Erythroblast (primary cell): ENCODE data around the gene C1QB.
A peak's percentile ranks its signal among the peaks of the same experiment; 100 is the strongest.
"Not testable (repeated sequence)": the region's sequence is repeated elsewhere in the genome, so short reads cannot be mapped to it uniquely, and the experiment has no call there.

ENCODE experiments used
- DNase-seq, 2 experiments: peaks; one replicate each; lab custom pipeline; 2025; lab: John Stamatoyannopoulos, UW
- GATA1 ChIP-seq: IDR thresholded peaks from 2 replicates; pipeline ENCODE4 v1.6.1; 2011; ENCODE audit warnings: low read depth, mild to moderate bottlenecking, control low read depth, low read length, moderate library complexity
- POLR2A ChIP-seq: IDR thresholded peaks from 2 replicates; pipeline ENCODE4 v1.6.1; 2011; ENCODE audit warnings: mild to moderate bottlenecking, low read length

Gene C1QB

DNA sequence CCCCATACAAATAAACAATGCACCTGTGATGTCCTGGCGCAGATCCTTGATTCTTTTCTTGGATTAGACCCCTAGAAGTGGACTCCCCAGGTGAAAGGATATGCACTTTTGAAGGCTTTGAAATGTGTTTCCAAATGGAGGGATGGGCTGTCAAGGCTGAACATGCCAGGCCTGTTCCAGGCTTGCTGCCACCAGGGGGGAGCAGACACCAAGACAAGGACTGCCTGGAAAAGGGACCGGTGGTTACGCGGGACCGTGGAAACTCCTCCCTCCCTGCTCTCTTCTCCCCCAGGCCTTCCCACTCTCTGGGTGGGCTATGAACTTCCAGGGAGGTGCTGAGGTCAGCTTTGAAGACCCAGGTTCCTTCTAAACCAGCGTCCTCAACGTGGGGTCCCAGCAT is 12.7 kb downstream of the C1QB start:
- no peak for TF ChIP-seq POLR2A
- TF ChIP-seq GATA1 = no peak
- peak in 1 of 2 experiments; percentile 16 for DNase-seq

DNA sequence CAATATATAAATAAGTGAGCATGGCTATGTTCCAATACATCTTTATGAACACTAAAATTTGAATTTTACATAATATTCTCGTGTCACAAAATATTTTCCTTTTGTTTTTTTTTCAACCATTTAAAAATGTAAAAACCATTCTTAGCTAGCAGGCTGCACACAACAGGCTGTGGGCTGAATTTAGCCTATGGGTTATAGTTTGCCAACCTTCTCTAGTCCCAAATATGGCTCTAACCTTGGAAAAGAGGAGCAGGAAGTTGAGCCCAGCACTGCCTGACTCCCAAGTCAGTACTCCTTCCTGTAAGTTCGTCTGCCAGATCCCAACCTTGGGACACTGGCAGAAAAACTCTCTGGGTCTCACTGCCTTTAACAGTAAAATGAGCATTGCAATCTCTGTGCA is 13.4 kb downstream of the C1QB start:
- TF ChIP-seq POLR2A (no peak), GATA1 (no peak)
- DNase-seq = no peak

DNA sequence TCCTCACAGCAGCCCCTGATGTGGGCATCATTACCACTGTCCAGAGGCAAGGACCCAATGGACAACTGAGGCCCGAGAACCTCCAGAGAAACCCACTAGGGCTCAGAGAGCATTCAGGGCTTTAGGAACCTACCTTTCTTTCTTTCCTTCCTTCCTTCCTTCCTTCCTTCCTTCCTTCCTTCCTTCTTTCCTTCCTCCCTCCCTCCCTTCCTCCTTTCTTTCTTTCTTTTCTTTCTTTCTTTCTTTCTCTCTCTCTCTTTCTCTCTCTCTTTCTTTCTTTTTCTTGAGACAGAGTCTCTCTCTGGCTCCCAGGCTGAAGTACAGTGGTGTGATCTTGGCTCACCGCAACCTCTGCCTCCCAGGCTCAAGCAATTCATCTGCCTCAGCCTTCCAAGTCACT is 15.8 kb downstream of the C1QB start:
- not testable (repeated sequence) for DNase-seq

DNA sequence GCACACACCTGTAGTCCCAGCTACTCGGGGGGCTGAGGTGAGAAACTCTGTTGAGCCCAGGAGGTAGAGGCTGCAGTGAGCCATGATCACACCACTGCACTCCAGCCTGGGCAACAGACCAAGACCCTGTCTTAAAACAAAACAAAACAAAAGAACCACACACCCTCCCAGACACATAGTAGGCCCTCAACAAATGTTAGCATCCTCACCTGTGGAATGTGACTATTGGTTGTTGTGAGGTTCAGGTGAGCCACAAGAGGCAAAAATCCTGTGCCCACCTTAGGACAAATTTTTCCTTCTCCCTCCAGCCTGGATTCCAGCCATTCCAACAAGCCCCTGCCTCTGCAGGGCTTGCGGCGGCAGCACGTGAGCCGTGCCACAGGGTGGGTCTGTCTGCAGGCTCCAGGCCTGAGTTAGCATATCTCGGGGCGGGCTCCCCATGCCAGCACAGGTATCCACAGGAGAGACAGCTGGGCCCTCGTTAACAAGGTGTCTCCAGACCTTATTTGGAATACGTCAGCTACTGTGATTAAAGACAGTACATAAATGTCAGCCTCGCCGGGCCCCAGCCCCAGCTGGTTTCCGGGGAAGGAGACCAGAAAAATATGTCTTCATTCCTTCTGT is 17.4 kb downstream of the C1QB start:
- TF ChIP-seq GATA1 = no peak

DNA sequence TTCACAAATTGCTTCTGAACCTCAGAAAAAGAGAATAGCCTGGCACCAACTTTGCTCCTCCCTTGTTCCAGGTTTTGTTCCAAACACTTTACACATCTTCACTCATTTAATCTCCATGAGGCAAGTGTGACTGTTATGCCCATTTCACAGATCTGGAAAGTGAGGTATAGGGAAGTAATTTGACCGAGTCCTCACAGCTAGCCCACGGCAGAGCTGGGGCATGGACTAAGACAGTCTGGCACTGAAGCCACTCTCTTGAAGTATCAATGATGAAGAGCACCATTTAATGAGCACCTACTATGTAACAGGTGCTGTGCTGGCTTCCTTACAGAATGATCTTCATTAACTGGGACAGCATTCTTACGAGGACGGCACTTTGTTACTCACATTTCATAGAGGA is 19.0 kb downstream of the C1QB start:
- DNase-seq = no peak
- TF ChIP-seq GATA1 = no peak
- TF ChIP-seq POLR2A = no peak

More for the DNA sequence above, 17.4 kb downstream of the C1QB start:
- DNase-seq = no peak

DNA sequence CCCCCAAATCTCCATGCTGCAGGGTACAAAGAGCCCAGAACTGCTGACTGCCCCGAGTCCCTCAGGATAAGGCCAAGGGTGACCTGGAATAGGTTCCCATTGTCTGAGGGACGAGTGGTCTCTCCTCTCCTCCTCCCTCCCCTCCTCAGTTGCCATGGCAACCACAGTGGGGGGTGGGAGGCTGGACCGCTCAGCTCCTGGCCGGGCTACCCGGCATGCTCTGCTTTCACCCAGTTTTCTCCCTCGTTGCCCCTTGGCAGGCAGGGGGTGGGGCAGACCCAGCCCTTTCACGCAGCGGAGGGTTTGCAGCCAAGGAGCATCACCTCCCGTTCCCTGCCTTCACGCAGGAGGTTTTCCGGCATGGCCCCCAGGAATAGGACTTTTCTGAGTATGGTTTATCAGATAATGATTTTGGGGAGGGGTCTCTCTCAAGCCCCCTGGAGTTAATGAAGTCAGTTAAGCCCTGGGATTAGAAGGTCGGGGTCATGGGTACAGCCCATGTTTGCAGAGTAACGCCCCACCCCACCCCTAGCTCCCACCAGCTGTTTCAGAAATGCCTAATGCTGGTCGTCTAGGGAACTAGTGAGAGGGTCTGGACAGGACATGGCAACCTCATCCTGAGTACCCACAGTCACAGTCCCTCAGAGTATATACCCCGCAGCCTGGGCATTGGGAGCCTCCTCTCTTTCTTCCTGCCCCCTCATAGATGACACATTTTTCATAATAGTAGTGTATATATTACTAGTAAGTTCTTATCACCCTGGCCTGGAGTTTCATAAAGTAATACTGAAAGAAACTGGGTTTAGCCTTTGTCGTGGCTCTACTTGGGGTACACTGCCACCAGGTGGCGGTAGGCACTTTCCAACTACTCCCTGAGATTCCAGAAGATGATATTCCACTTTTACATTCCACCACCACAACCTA is 20.7 kb downstream of the C1QB start:
- no peak for TF ChIP-seq GATA1
- TF ChIP-seq POLR2A = no peak
- DNase-seq = peak; percentile 27 to 58

DNA sequence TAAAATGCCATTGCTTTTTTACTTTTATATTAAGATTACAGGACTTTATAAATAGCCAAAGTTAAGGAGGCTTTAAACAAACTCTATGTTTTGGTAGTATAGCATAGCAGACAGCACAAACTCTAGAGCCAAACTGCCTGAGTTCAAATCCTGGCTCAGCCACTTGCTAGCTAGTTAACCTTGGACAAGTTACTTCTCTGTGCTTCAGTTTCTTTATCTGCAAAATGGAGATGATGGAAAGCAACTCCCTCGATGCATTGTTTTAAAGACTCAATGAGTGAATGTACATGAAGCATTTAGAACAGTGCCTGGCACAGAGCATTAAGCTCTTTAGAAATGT is 21.3 kb downstream of the C1QB start:
- TF ChIP-seq GATA1 = no peak
- TF ChIP-seq POLR2A = no peak
- no peak for DNase-seq

DNA sequence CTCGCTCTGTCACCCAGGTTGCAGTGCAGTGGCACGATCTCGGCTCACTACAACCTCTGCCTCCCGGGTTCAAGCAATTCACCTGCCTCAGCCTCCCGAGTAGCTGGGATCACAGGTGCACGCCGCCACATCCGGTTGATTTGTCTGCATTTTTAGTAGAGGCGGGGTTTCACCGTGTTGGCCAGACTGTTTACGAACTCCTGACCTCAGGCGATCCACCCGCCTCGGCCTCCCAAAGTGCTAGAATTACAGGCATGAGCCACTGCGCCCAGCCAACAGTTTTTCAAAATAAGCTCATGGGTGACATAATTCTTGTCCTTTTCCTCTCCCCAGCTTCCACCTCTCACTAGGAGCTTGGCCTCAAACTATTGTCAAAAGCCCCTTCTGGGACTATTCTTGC is 23.1 kb downstream of the C1QB start:
- DNase-seq = not testable (repeated sequence)

DNA sequence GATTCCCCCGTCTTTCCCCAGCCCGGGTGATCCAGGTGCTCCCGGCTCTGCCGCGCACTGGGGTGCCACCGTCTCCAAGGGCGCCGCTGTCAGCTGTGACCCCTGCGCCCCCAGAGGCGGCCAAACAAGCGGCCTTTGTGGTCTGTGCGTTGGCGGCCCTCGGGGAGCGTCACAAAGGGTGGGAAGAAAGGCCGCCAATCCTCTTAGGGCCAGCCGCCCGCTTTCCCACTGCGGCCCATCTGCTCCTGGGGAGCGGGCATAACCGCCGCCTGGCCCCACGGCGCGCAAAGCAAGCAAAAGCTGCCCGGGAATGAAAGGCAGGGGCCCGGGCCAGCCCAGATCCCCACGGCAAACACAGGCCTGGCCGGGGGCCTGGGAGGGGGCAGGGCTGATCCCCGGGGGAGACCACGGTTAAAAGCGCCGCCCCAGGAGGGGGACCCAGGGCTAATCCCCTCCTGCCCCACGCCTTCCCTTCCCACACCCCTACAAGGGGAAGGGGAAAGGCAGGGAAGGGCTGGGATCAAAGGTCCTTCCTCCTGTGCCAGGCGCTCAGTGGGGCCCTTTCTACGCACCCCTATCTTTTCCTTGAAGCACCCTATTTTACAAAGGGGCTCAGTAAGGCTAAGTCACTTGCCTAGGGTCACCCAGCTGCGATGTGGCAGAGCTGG is 24.0 kb downstream of the C1QB start:
- DNase-seq = no peak
- TF ChIP-seq POLR2A (no peak), GATA1 (no peak)

DNA sequence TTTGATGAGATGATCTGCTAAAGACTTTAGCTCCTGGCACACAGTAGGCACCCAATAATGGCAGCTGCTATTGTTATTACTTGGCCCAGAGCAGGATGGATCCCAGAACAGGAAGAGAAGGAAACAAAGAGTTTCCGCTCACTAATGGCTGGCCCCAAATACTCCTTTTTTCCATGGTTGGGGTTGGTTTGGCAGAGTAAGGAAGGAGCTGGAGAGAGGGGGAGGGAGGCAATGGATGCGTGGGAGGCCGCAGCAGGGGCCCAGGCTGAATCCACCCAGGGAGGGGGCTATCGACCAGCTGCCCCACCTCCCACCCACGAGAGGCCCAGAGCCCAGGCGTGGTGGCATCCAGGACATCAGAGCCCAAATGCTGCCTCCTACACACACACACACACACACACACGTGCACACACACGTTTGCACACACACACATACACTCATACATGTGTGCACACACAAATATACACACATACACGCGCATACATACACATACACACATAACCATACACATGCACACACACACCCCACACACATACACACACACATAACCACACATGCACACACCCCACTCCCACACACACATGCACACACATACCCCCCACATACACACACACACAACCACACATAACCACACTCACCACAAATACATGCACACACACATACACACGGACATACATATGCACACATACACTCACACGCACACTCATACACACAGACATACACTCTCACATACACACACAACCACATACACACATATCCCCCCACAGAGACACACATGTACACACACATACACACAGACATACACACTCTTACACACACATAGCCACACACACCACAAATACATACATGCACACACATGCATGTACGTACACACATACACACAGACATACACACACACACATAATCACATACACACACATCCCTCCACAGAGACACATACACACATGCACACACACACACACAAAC is 25.2 kb downstream of the C1QB start:
- DNase-seq = no peak
- TF ChIP-seq POLR2A (no peak), GATA1 (no peak)

DNA sequence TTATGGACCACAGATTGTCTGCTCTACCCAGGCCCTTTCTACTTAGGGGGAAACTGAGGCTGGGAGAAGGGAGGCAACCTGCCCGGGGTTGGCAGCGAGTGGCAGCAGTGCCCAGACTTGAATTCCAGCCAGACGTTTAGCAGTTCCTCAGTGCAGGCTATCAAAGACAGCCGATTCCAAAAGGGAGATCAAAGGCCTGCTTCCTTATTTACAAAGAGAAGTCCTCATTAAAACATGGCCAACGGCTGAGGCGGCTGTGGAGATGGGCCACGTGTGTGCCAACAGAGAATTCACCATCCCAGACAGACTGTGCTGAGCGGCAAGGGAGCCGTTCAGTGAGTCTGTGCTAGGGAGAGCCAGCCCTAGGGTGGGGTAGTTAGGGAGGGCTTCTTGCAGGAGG is 27.7 kb downstream of the C1QB start:
- TF ChIP-seq GATA1 = no peak
- TF ChIP-seq POLR2A = no peak
- no peak for DNase-seq

DNA sequence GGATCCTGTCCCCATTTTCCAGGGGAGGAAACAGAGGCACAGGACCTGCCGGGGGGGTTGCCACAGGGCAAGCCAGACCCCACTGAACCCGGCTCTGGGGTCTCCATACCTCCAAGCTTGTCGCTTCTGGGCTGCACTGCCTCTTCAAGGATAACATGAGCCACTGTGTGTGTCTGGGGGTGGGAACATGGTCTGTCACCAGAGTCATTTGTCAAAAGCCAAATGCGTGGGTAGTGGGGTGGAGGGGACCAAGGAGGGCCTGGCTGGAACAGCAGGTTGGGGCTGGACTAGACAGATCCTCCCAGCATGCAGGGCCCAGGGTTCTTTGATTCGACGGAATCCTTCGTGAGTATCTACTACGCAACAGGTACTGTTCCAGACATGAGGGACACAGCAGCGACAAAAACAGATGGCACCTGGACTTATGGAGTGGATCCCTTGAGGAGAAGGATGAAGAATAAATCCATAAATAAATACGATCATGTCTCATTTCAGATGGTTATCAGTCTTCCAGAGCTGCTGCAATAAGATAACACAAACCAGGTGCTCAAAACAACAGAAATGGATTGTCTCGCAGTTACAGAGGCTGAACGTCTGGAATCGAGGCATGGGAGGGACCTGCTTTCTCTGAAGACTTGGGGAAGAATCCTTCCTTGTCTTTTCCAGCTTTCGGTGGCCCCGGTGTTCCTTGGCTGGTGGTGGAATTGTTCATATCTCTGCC is 28.7 kb downstream of the C1QB start:
- TF ChIP-seq POLR2A (no peak), GATA1 (no peak)
- DNase-seq = no peak

DNA sequence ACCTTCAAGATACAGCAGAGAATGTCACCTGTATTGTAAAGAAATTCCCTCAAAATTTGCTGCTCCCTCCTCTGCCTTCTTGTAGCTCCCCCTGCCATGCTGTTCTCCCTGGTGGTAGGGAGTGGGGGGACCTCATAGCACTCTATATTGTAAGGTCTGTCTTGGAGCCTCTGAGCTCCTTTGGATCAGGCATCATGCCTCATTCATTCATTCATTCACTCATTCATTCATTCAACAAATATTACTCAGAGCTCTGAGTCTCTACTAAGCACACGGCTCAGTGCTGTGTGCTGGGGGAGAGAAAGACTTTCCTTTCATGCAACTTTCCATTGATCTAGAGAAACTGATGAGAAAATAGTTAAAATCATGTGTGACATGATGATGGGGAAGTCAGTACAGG is 30.5 kb downstream of the C1QB start:
- DNase-seq = no peak
- TF ChIP-seq GATA1 (no peak), POLR2A (no peak)
